Prostate gland (tissue), 2 donors: ENCODE data around the gene EPYC.

Experiments used
- CTCF ChIP-seq, 4 experiments: fragments of 200-600 bp in 2 of 4; fragments of 450-650 bp in 2 of 4; sonication (generic) in 2 of 4; IDR thresholded peaks; 1 replicate in 3 of 4; 2 replicates in 1 of 4; pipeline ENCODE4 v1.5.1; 2016 to 2019; ENCODE audit warnings: antibody characterized with exemption in 4 of 4, mild to moderate bottlenecking in 2 of 4, moderate library complexity in 2 of 4
- POLR2A ChIP-seq: fragments of 450-650 bp; IDR thresholded peaks from one replicate; pipeline ENCODE4 v1.6.1; 2016; ENCODE audit warnings: antibody characterized with exemption, mild to moderate bottlenecking
- POLR2AphosphoS5 ChIP-seq: sonication (generic); formaldehyde crosslinking; IDR thresholded peaks from one replicate; pipeline ENCODE4 v1.6.1; 2017; ENCODE audit warnings: antibody characterized with exemption

- TF ChIP-seq CTCF (IDR thresholded peaks at IDR 0.05) (no peak), POLR2A (no peak), POLR2AphosphoS5 (no peak)
Measured at GRCh38 chr12:90982170-90982569, 22.6 kb downstream of the EPYC start.
